PFSK-1 (cell line): Measurements from ENCODE around the gene PLEKHB2.

Experiments
- SIN3A ChIP-seq: IDR thresholded peaks from 2 replicates; pipeline ENCODE4 v1.6.1; 2012; ENCODE audit warnings: mild to moderate bottlenecking, low read length, moderate library complexity, borderline replicate concordance; ENCODE audit not compliant: insufficient read depth
- TF ChIP-seq, protein P1 (sequence below), 2 experiments: IDR thresholded peaks; 2 replicates each; pipeline versions ENCODE4 v1.6.1 to v1.8.0; 2011 to 2012; ENCODE audit warnings: low read depth in 2 of 2, low read length in 2 of 2, control low read depth in 1 of 2, inconsistent platforms in 1 of 2, mild to moderate bottlenecking in 1 of 2, moderate library complexity in 1 of 2; ENCODE audit not compliant: insufficient read depth in 1 of 2

DNA sequence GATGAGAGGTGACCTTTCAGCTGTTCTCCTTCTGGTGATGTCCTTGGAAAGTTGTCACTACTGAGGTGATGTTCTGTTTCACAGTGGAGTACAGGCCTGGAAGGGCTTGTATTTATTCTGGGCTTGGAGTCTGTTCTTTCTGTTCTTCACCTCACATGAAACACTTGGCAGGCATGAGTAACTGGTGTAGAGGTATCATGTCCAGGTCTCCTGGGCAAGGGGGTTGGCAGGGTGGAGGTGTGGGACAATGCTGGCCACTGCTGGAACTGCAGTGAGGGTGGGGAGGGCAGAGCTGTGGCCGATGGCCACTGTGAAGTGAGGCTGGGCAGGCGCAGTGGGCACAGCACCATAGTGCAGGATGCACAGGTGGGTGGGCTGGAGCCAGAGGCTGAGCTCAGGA, 35.4 kb downstream of the PLEKHB2 start:
- TF ChIP-seq, protein P1, sequence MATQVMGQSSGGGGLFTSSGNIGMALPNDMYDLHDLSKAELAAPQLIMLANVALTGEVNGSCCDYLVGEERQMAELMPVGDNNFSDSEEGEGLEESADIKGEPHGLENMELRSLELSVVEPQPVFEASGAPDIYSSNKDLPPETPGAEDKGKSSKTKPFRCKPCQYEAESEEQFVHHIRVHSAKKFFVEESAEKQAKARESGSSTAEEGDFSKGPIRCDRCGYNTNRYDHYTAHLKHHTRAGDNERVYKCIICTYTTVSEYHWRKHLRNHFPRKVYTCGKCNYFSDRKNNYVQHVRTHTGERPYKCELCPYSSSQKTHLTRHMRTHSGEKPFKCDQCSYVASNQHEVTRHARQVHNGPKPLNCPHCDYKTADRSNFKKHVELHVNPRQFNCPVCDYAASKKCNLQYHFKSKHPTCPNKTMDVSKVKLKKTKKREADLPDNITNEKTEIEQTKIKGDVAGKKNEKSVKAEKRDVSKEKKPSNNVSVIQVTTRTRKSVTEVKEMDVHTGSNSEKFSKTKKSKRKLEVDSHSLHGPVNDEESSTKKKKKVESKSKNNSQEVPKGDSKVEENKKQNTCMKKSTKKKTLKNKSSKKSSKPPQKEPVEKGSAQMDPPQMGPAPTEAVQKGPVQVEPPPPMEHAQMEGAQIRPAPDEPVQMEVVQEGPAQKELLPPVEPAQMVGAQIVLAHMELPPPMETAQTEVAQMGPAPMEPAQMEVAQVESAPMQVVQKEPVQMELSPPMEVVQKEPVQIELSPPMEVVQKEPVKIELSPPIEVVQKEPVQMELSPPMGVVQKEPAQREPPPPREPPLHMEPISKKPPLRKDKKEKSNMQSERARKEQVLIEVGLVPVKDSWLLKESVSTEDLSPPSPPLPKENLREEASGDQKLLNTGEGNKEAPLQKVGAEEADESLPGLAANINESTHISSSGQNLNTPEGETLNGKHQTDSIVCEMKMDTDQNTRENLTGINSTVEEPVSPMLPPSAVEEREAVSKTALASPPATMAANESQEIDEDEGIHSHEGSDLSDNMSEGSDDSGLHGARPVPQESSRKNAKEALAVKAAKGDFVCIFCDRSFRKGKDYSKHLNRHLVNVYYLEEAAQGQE (IDR thresholded peaks at IDR 0.05; ENCODE audit: insufficient read depth in 1 of 2, low read depth in 2 of 2, low read length in 2 of 2) = no peak
- no peak for TF ChIP-seq SIN3A
